ENCODE data around the gene MAGI2.

MAGI2 gene

DNA sequence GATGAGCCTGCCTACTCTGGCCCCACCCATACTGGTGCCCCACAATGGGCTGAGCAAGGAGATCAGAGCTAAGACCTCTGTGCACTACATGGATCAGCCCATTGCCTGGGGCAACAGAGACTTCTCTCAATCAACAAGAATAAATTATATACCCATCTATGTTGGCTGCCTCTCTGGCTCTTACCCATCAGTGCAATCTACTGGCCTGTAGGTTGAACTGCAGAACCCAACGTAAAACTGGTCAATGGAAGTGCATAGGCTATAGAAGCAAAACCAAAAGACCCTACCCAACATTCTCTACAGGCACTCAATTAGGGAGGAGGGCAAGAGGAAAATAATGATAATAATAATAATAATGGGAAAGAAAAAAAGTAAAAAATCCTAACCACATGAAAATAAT, 574.3 kb downstream of the MAGI2 start:
- no peak for DNase-seq

DNA sequence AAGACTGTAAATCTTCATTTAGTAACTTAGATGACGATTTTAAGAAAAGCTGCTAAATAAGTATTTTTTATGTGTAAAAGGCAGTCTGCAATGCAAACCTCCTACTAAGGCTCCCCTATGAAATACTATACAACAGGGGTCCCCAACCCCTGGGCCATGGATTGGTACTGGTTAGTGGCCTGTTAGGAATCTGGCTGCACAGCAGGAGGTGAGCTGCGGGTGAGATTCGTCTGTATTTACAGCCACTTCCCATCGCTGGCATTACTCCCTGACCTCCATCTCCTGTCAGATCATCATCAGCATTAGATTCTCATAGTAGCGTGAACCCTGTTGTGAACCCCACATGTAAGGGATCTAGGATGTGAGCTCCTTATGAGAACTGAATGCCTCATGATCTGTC, 580.4 kb downstream of the MAGI2 start:
- DNase-seq: no peak

DNA sequence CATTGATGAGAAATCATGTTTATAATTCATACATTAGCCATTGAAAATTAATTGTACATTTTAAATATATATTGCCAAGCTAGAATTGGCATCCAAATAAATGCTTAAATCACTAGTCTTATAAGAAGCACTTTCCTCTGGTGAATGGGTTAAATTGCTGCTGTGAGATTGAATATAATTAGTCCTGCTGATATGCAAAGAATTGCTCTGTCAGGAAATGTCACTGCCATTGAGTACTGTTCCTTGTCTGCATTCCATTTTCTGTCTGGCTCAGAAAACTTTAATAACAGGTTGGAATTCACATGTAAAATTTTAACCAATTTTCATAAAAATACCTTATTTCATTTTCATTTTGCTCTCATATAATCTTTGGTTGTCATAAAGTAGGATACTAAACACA, 589.1 kb downstream of the MAGI2 start:
- no peak for DNase-seq

DNA sequence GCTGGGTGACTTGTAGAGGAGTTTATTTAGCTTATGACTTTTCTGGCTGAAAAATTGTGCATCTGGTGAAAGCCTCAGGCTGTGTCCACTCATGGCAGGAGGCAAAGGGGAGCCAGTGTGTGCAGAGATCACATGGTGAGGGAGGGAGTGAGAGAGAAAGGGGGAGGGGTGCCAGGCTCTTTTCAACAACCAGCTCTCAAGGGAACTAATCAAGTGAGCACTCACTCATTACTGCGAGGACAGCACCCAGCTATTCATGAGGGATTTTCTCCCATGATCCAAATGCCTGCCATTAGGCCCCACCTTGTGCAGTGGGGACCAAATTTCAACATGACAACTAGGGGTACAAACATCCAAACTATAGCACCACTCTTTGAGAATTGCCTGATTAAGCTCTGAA, 590.2 kb downstream of the MAGI2 start:
- no peak for DNase-seq

DNA sequence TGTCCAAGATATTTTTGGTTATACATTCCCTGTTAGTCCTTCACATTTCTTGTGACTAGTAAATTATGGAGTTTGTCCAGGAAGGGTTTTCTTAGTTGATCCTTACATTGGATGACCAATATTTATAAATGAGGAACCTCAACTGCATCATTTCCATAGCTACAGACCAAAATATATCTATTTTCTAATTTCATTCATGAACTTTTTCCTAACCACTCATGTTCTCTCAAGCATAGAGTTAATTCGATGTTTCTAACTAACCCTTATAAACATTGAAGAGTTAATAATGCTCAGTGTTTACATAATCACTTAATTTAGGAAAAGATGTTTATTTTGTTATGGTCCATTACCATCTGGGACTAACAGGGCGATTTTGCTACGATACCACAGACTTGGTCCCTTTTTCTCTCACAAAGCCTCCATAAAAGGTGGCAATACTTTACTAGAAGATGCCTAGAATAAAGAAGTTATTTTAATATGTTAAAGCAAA, 591.0 kb downstream of the MAGI2 start:
- no peak for DNase-seq

DNA sequence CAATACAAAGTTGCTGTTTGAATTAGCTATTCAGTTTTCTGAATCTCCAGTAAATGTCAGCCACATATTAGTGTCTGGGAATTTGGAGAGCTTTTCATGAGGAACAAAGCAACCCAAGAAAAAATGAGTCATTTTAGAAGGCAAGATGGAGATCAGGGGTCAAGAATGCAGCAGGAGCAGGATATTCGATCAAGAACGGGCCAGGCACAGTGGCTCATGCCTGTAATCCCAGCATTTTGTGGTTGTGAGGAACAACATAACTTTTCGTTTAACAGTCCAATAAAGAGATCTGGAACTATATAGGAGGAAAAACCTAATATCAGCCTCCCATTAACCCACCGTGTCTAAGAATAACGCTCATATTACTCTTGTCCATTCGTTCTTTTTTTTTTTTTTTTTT, 600.5 kb downstream of the MAGI2 start:
- DNase-seq: no peak

DNA sequence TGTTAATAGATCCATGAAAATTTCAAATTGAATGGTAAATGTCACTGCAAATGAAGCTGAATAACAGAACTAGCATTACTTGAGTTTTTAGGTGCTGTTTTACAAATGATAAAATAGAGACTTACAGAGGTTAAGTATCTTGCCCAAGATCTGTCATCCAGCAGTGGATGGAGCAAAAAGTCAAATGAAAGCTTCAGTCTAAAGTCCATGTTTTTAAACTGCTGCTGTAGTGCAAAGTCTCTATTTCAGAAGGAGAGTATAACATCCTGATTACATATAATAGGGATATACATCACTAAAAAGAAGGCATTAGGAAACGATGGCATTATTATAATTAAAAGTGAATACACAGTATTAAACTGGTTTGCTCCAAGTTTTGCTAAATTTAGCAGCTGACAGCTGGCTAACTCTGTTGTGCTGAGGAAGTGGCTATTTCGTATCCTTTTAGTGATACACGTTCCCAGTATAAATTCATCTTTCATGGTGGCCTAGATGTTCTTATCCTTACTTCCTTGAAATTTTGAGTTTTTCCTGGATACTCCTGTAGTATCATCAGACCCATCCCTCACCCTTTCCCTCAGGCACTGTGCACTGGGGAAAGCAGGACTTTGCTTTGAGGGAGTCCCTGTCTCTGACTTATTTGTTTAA, 603.2 kb downstream of the MAGI2 start:
- DNase-seq: no peak

DNA sequence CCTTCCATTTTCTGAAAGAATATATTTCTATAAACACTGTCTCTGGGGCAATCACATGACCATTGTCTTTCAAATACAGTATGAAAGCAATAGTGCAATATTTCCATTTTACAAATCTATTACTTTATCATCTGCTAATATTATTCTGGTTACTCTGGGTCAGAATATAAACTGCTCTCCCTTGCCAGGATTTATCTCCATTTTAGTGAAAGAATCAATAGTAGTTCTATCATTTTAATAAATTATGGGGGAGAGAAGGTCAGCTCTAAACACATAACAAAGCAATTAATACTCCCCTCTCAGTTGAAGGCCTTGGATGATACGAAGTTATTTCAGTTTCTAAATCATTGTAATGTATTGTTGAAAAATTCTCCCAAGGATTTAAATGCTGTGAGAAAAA, 608.3 kb downstream of the MAGI2 start:
- DNase-seq: no peak

DNA sequence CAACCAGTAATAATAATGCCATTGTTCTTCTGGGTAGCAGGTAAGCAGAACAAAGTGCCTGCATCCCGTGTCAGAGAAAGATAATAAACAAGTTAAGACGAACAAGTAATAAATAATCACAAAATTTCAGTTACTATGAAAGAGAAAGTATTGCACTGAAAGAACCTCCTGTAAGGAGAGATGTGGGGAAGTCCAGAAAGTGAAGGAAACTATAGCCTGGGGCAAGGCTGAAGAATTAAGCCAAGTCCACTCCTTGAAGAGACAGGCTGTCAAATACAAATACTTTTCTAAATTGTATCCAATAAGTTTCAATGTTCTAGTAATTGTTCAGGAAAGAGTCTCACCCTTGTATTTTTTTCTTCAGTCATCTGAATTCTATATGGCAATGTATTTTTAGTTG, 611.4 kb downstream of the MAGI2 start:
- DNase-seq: no peak

DNA sequence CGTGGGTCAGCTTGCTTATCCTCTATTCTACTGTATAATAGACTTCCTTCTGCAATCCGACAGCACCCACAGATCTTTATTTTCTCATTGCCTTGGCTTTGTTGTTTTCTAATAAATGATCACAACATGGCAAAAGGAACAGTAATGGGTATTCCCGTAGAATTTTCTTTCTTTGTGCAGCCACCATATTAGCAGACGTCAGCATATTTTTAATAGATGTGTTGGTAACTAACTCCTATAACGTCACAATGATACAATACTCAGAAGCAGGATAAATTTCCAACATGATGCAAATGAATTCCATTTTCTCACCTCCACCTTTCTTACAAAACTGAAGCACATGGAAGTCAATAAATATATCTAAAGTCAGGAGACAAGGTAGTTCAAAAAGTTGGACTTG, 617.6 kb downstream of the MAGI2 start:
- DNase-seq: no peak

DNA sequence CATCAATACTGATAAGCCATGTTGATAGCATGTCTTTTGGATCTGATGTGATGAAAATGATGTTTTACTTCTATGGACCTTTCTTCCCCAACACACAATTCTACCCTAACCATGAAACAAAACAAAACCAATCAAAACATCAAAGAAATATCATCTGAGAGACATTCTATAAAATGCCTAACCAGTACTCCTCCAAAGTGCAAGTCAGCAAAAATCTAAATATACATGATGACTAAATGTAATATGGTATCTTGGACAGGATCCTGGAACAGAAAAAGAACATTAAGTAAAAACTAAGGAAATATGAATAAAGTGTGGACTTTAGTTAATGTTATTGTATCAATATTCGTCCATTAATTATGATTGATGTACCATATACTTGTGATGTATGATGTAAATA, 625.1 kb downstream of the MAGI2 start:
- DNase-seq: no peak

DNA sequence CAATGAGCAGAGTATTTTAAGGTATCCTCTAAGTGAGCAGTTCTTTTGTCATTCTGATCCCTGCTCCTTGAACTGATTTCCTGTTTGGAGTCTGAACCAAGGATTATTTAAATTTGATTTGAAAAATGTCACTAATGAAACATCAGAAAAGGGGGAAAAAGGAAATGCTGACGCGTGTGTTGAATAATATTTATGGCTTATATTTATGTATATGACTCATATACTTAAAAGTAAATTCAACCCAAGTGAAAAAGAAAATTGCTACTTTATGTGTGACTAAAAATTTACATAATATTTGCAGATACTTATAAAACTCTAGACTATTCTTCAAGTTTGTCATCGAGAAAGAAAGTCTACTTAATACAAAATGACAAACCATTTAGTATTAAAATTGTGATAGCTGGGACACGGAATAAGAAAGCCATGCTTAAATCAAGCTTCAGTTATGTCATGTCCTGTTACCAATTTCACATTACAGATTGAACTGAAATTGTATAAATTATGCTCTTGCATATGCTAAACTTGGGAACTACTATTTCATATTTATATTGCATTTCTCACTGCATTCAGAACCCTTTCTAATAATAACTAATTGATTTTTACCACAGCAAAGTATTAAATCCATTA, 649.9 kb downstream of the MAGI2 start:
- DNase-seq: no peak

DNA sequence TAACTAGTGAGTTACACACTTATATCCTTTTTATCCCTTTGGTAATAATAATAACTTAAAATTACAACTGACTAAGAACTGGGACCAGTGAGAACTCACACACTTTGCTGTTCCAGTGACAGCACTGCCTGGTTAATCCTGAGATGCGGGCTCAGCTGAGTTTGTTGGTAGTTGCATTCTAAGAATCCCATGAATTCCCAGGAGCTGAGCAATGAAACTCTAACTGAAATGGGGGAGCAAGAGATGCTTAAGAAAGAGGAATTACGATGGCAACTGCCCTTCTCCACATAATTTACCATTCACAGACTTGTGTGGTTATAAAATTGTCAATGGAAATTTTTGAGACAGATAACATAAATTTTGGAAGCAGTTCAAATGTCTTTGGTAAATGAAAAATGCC, 659.4 kb downstream of the MAGI2 start:
- no peak for DNase-seq

DNA sequence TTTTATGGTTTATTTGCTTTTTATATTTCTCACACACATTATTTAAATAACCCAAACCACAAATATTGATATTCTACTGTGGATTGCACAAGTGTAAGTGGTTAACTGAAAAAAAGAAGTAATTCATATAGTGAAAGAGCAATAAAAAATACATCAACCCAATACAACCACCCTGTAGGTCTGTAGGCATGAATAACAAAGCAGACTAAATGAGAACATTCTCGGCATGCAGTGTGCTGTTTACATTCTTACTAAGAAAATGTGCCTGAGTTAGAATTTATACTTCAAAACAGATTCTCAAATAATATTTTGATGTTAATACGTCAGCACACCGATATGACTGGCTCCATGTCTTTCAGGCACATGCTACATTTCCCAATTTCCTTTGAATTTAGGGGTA, 660.8 kb downstream of the MAGI2 start:
- no peak for DNase-seq

DNA sequence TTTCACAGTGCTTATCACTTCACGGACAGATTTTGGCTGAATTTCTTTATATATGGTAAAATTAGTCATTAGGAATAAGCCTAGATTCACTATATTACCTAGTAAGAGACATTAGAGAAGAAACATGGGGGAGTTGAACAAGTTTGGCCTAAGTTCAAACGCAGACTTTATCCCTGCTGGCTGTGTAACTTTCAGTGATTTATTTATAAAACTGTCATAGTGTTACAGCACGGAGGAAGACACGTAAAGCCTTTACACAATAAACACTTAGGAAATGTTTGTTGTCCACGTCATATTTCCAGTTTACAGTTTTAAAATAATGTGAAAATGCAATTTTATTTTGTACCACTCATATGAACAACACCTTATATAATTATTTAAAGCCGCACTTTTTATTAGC, 661.5 kb downstream of the MAGI2 start:
- no peak for DNase-seq

DNA sequence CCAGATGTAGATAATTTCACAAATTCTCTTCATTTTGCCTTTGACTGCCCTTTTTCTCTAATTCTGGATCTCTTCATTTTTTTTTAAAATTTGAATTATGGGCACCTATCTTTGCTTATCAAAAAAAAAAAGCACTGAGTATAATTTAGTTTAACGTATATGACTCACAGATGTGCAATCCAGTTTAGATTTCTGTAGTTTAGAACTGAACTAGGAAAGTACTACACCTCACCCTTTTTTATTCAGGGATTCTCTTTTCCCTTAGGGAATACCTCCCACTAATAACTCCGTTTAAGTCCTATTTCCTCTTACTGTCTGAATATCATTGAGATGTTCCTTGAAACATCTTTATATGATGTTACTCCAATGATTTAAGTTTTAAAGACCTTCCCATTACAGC, 665.0 kb downstream of the MAGI2 start:
- no peak for DNase-seq

DNA sequence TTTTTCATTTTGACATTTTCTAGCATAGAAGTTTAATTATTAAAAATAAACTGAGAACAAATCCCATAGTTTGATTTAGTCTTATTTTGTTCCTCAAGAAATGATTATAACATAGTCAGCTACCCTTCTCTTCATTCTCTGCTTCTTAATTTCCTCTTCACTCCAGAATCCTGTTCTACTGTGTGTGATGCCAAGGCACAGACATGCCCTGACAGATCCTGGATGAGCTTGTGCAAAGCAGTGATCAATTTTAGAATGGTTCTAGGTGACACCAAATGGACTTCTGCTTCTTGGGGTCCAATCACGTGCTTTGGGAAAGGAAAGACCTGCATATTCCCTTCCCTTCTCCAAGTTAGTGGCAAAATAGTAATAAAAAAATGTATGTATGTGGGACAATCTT, 665.6 kb downstream of the MAGI2 start:
- DNase-seq: no peak

DNA sequence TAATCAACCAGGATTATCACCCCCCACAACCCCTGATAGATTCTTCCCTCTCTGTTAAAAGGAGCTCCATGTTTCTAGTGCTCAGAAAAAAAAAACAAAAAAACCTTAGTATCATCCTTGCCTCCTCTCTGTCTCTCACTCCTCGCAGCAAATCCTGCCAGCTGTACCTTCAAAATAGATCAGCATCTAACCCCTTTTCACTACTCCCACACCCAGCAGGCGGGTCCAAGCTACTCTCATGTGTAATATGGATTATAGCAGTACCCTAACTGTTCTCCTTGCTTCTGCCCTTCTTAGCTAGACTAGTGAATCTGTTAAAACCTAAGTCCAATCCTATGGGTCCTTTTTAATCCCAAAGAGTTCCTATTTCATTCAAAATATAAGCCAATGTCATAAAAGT, 667.4 kb downstream of the MAGI2 start:
- no peak for DNase-seq

DNA sequence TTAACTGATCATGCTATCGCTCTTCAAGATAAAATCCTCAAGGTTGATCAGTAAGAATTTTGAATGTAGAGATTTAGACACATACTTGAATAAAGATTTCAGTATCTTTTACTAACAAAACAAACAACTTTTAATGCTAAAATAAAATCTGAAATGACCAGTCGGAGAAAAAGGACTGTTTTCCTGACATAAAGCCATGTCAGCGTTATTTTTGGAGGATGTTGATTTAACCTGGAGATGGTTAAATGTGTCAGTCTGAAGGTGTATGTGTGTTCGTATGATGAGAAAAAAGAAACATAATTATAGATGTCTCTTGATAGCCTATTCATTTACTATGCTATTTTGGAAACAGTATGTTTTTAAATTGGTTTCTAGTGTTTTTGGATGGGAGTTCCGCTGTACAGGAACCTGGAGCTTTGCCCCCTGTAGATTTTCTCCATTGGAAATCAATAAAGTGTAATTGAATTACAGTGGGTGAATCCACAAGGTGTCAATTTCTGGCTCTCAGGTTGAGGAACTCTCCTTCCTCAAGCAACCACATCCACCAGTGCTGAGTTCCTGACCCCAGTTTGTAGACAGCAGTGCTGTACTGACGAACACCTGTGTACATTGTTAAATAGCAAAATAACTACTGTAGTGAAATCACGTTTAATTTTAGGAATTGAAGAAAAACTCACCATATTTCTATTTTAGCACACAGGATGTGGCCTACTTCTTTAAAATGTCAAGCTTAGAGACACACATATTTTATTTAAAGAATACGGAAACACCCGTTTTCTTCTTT, 670.1 kb downstream of the MAGI2 start:
- no peak for DNase-seq

DNA sequence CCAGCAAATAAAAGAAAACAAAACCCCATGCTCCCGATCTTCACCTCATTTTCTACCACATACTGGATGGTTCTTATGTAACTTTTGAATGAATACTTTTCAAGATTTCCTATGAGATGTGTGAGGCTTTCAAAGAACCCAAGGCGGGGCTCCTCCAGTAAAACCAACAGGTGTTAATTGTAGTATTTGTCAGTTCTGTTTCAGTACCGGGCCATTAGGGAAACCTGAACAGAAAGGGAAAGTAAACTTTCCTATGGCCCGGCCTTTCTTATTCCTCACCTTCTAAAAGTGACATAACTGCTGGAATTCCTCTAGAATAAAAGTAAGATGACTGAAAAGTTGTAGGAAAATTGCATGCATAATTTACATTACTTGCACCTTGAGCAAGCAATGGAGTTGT, 672.9 kb downstream of the MAGI2 start:
- DNase-seq: peak; percentile 29

DNA sequence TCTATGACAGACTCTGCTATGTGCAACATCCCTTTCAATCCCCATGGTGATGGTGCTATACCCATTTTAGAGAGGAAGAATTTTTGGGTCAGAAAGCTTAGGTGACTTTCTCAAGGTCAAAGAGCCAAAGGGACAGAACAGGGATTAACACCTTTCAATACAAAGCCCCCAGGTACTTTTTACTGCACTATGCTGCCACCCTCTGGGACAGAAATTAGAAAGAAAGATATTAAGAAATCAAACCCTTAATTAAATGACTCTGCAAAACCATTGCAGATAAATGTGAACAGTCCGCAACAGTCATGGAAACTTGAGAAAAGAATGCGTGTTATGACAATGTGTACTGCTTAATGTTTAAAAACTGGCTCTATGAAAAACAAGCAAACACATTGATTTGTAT, 673.7 kb downstream of the MAGI2 start:
- DNase-seq: no peak

DNA sequence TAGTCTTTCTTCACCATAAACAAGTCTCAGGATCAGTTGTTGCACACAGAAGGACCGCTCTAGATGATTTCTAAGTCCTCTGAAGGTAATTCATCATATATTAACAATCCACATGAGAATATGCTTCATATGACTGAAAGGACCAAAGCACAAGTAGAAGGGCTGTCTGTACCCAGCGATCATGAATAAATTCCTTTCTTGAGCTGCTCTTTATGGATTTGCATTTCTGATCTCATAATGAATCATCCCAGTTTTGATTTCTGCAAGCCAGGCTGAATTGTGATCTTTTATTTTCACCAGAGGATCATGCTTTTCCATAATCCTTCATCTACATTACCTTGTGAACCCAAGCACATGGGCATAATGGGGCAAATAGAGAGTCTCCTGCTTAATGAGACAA, 675.6 kb downstream of the MAGI2 start:
- DNase-seq: no peak

DNA sequence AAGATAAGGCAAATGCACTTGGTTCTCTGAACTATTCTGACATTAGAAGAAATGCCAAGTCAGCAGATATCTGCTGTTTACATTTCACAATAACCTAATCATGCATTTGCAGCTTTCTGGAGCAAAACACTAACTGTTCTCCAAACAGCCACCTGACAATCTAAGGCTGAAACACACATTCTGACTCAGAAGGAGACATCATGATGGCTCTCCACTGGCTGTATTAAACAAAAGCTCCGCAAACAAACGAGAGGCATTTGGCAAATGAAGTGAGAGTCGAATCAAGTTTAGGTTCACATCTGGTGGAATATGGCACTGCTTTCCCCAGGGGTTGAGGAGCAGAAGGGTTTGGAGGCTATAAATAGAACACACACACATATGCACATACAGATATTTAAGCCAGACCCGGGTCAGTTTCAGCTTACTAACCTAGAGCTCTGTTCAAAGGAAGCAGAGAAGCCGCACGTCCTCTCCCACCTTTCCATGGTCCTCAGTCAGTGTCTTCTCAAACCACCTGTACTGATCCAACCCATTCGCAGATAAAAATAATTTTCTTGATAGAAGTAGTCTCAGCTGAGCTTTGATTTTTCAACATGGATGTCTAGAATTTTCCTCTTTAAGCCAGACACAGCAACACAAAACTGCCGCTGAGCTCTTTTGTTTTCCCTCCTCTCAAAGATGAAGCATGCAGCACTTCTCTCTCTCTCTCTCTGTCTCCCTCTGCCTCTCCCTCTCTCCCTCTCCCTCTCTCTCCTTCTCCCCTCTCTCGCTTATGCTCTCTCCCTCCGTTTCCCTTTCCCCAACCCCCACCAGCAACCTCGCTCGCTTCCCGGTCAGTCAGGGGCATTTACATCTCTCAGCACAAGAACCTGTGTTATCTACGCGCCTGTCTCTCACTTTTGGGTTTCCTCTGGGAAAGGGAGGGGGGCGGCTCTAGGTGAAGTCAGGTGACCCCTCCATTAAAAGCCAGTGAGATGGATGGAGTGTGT, 682.8 kb downstream of the MAGI2 start:
- DNase-seq: no peak
